Erythroblast (primary cell): Measurements from ENCODE around the gene MKI67.
"Not testable (repeated sequence)": the region's sequence is repeated elsewhere in the genome, so short reads cannot be mapped to it uniquely, and the experiment has no call there.

ENCODE experiments used
- DNase-seq, 2 experiments: peaks; one replicate each; lab custom pipeline; 2025; lab: John Stamatoyannopoulos, UW
- GATA1 ChIP-seq: IDR thresholded peaks from 2 replicates; pipeline ENCODE4 v1.6.1; 2011; ENCODE audit warnings: low read depth, mild to moderate bottlenecking, control low read depth, low read length, moderate library complexity
- POLR2A ChIP-seq: IDR thresholded peaks from 2 replicates; pipeline ENCODE4 v1.6.1; 2011; ENCODE audit warnings: mild to moderate bottlenecking, low read length

Gene MKI67

DNA sequence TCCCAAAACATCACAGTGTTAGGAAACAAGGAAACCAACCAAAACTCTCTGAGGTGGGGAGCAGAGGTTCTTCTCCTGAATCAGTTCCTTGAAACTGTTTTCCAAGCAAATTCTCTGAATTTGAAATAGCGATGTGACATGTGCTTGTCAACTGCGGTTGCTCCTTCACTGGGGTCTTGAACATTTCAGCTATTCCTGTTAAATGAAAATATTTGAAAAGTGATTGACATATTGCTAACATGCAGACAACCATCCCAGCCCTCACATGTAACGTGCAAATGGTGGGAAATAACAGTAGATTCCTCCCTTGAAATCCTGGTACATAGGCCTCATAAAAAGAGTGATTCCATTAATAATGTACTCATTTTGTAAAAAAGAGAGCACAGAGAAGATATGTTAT lies 15.9 kb downstream of the MKI67 start:
- DNase-seq: no peak
- no peak for TF ChIP-seq POLR2A
- no peak for TF ChIP-seq GATA1

DNA sequence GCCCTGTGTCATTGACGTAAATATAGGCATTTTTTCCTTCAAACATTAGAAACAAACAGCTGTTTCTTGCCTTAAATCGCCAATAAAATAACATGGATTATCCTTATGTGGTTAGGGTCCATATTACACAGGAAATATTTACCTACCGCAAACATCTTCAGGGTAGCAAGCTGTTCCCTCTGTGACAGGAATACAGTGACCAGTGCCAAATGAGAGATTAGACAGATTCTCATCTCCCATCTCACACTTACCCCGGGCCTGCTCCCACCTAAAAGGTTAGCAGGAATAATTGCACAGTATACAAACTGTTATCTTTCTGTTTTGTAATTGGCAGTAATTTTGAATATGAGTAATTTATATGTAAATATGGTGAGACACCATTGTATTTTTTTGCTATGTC lies 16.5 kb downstream of the MKI67 start:
- no peak for TF ChIP-seq GATA1
- TF ChIP-seq POLR2A: no peak
- DNase-seq: no peak

DNA sequence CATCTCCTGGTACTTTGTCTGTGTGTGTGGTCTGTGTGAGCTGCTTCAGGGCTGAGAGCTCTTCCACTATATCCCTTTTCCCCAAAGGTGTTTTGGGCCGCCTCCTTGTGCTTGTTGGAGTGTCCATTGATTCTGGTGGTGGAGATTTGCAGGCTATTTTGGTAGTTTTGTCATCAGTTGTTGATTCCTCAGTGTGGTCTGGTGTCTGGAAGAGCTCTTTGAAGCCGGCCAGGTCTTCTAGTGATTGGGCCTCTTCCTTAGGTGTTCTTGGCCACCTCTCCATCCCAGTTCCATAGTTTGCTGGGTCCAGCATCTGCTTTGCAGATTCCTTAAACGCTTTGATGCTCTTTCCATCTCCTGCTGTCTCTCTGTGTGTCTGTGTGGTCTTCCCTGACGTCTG lies 20.8 kb downstream of the MKI67 start:
- no peak for TF ChIP-seq POLR2A
- TF ChIP-seq GATA1: no peak
- DNase-seq: no peak

DNA sequence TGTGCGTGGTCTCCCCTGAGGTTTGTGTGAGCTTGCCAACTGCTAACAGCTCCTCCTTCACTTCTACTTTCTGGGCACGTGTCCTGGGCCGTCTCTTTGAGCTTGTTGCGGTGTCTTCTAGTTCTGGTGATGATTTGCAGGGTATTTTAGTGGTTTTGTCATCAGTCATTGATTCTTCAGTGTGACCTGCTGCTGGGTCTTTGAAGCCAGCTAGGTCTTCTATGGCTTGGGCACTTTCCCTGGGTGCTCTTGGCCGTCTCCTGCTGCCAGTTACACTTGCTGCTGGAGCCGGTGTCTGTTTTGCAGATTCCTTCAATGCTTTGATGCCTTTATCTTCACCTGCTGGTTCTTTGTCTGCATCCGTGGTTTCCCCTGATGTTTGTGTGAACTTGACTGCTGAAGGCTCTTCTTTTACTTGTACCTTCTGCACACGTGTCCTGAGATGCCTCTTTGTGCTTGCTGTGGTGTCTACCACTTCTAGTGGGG lies 23.0 kb downstream of the MKI67 start:
- TF ChIP-seq GATA1 (no peak), POLR2A (no peak)
- DNase-seq: peak in 1 of 2 experiments; percentile 17

DNA sequence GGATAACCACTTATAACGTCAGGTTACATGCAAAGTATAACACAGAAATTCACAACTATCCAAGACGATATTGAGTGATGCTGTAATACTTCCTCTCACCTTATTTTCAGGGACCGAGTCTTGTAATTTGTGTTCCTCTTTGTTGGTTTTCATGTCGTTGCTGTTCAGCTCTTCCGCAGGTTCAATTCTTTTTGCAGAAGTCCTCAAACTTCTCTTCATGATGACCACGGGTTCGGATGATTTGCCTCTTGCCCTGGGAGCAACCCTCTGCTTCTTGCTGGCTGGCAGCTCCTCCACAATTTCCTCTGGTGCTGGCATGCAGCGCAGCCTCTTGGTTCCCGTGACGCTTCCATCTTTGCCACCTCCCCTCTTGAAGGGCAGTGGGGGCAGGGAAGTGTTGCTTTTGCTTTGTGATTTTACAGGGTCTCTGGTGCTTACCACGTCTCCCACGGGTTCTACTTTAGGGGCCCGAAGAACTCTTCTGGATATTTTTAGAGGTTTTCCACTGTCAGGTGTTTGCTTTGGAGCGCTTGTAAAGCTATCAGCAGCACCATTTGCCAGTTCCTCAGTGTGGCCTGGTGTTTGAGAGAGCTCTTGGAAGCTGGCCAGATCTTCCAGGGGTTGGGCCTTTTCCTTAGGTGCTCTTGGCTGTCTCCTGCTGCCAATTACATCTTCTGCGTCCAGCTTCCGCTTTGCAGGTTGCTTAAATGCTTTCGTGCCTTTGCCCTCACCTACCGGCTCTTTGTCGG lies 23.6 kb downstream of the MKI67 start:
- DNase-seq: no peak
- TF ChIP-seq POLR2A: no peak
- TF ChIP-seq GATA1: no peak

DNA sequence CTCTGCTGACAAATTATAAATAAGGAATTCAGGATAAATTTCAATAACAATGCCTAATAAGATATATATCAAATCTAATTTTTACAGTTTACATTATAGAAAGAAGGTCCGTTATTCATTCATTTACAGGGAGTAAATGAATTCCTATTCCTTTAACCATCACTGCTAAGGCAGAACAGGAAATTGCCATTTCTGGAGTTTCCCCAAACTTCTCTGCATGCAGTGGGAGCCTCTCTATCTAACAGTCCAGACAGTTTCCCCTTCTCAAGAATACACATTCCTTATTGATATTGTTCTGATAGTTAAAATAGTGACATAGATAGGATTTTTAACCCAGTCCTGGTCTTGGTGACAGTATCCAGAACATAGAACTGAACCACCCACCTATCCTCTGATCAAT lies 24.3 kb downstream of the MKI67 start:
- no peak for DNase-seq

DNA sequence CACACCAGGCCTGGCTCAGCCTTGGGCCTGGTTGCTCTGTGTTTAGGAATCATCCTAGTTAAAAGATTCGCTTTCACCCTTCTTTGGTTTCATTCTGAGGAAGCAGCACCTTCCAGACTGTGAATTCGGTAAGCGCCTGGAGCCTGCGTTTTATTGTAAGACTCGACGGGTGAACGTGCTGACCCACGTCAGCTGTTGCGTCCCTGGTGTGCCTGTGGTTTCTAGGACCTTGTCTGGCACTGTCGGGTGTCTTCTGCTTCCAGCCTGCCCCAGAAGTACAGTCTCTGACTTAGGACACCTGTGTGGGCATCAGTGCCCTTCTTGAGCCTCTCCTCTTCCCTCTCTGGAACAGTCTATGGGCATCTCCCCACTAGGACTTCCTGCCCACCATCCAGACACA lies 26.3 kb downstream of the MKI67 start:
- TF ChIP-seq GATA1: no peak
- no peak for TF ChIP-seq POLR2A
- DNase-seq: no peak

More for the DNA sequence above, 24.3 kb downstream of the MKI67 start:
- TF ChIP-seq POLR2A (no peak), GATA1 (no peak)

DNA sequence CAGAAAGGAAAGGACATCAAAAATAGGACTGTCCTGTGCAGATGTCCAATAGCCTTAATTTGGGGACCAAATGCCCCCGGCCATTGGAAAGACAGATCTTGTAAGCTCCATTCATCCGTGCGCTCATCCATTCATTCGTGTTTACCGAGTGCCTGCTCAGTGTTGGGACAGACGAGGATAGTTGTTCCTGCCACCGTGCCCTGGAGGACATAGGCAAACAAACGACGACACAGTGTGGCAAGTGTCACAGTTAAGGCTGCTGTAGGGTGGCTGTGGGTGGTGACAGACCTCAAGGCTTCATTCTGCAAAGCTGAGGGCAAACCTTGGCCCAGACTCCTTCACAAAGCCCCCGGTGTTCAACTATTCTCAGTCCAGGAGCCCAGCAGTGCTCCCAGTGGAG lies 27.6 kb downstream of the MKI67 start:
- no peak for DNase-seq
- TF ChIP-seq GATA1 (no peak), POLR2A (no peak)

DNA sequence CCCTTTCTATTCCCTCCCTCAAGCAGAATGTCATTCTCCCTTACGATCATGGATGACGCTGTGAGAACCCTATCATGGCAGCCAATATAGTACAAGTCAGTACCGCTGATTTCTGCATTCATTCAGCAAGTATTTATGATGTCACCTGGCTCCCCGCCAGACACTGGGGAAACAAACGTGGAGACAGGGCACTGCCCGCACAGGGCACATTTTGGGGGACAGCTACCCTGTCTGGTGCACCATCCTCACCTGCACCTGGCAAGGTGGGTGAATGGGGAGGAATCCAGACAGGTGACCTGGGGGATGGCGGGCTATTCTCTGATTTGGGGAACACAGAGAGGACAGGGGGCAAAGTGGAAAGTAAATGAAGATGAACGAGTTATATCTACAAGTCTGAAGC lies 28.4 kb downstream of the MKI67 start:
- no peak for TF ChIP-seq POLR2A
- TF ChIP-seq GATA1: no peak
- peak in 1 of 2 experiments; percentile 18 for DNase-seq

DNA sequence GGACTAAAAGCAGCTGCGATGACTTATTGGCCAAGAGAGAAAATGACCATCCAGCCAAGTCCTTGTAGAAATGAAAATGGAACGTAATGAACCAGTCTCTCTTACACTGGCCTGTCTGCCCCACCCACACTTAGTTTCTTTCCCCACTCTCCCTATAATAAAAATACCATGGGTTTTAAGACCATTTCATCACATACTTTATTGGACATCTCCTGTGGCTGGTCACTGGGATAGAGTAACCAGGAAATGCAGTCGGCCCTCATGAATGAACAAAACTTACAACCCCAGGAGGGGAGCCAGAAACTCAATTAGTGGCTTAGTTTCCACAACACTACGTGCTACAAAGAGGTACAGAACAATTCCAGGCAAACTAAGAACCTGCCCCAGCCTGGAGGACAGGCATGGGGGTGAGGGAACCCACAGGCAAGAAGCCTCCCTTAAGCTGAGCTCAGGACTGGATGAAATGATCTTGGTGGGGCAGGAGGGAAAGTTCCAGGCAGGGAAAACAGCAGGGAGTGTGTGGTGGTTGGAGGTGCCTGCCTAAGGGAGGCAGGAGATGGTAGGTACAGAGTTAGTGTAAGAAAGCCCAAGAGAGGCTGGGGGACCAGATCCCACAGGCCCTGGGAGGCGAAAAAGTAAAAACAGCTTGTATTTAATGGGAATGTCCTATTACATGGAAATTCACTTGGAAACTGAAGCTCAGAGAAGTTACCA lies 29.6 kb downstream of the MKI67 start:
- TF ChIP-seq POLR2A (no peak), GATA1 (no peak)
- no peak for DNase-seq

DNA sequence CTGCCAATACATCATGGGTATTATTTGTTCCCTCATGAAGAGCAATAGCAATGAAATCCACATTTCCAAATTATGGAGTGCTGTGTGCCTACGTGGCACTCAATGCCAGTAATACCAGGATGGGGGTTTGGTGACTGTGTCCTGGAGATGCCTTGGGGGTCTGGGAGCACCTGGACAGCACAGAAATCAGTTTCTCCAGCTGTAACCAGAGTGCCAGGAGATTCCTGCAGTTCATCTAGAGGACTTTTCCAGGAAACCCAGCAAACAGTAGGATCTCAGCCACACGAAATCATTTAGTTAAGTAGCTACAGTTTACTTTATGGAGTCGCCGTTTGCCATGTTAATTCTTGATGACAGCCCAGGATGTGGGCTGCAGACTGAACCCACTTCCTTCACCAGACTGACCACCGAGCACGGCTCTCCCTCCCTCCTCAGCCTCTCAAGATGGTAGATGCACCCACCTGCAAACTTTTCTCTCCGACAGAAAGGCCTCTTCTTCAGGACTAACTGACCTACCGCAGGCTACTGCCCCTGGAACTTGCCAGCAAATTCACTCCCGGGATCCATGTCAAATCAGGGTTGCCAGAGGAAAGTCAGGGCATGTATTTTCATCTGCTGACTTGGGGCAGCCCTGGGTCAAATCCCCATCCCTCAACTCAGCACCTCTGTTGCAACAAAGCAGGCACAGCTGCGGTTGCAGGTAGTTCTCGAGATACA lies 30.3 kb downstream of the MKI67 start:
- no peak for DNase-seq
- TF ChIP-seq POLR2A (no peak), GATA1 (no peak)

DNA sequence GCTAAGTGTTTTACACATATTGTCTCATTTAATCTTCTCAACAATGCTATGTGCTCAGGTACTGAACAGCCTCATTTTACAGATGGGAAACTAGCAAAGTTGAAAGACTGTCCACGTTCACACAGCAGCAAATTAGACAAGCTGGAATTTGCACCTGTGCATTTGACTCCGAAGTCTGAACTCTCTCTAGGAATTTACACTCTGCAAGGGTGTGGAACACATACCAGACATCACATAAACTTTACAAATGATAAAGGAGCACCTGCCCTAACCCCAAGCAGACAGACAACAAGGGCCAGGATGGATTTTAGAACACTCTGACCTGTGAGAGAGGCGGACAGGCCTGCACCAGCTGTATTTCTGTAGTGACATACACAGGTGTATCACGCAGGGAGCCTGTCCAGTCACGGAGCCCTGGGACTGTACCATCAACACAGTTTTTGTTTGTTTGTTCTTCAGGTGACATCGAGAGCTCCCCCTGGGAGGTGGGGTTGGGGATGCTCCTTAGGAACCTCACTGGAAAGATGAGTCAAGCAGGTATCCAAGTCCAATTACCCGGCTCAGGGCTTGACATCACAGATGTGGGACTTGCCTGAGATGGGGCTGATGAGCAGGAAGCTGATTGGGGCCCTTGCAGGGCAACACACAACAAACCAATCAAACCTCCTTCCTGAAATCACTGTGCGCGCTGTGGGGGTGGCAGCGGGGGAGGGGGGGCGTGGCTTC lies 31.0 kb downstream of the MKI67 start:
- no peak for TF ChIP-seq POLR2A
- no peak for TF ChIP-seq GATA1

DNA sequence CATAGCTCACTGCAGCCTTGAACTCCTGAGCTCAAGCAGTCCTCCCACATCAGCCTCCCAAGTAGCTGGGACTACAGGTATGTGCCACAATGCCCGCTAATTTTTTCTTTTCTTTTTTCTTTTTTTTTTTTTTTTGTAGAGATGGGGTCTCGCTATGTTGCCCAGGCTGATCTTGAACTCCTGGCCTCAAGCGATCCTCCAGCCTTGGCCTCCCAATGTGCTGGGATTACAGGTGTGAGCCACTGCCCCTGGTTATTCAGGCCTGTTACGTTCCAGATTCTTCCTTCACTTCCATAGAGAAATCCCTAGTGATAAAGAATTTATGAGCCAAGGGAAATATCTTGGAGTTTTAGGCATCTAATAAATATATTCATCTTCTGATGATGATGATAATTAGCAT lies 31.6 kb downstream of the MKI67 start:
- DNase-seq: not testable (repeated sequence)

More for the DNA sequence above, 31.0 kb downstream of the MKI67 start:
- peak in 1 of 2 experiments; percentile 18 for DNase-seq

DNA sequence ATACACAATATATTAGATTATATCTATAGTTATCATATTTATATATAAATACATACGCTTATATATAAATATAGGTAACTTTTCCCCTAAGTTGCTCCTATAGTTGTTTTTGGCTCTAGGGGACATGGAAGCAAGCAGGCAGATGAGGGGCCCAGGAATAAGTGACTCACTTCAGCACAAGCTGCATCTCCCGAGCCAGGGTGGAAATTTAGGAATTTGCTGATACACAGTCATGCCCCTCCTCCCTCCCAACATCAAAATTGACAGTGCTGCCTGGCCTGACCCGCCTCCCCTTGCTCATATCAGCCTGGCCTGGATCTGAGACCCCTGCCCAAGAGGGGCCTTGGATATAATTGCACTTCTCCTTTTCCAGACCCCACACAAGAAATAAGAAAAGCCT lies 33.8 kb downstream of the MKI67 start:
- TF ChIP-seq POLR2A (no peak), GATA1 (no peak)
- no peak for DNase-seq
